Smooth muscle cell (in vitro differentiated cells): ENCODE data around the gene RPE65. TPM values are rescaled to one million over a fixed set of nuclear protein-coding genes. Genes with fewer than 3 reads are reported as not detected.

Source experiments
- DNase-seq: peaks from one replicate; lab custom pipeline; 2025; ENCODE audit not compliant: unreplicated experiment; lab: John Stamatoyannopoulos, UW
- H2AFZ ChIP-seq: fragments of 200-600 bp; sonication (generic); 2 replicates; pipeline ENCODE4 v1.6.0; 2016; ENCODE audit warnings: antibody characterized with exemption, low read depth, mild to moderate bottlenecking
- H3F3A ChIP-seq: fragments of 200-600 bp; sonication (generic); 2 replicates; pipeline ENCODE4 v1.6.0; 2017; ENCODE audit warnings: antibody characterized with exemption, low read depth
- H3K27ac ChIP-seq: fragments of 200-600 bp; sonication (generic); 2 replicates; pipeline ENCODE4 v1.5.1; 2016; ENCODE audit warnings: low read depth, mild to moderate bottlenecking
- H3K27me3 ChIP-seq: fragments of 200-600 bp; sonication (generic); 2 replicates; pipeline ENCODE4 v1.6.1; 2016; ENCODE audit warnings: low read depth, mild to moderate bottlenecking
- H3K36me3 ChIP-seq: fragments of 200-600 bp; sonication (generic); 2 replicates; pipeline ENCODE4 v1.5.1; 2016; ENCODE audit warnings: low read depth
- H3K4me1 ChIP-seq: fragments of 200-600 bp; sonication (generic); 2 replicates; pipeline ENCODE4 v1.5.1; 2016; ENCODE audit warnings: low read depth
- H3K4me2 ChIP-seq: fragments of 200-600 bp; sonication (generic); 2 replicates; pipeline ENCODE4 v1.6.0; 2016; ENCODE audit warnings: mild to moderate bottlenecking
- H3K4me3 ChIP-seq: fragments of 200-600 bp; sonication (generic); 2 replicates; pipeline ENCODE4 v1.5.1; 2016; ENCODE audit warnings: mild to moderate bottlenecking
- H3K79me2 ChIP-seq: fragments of 200-600 bp; sonication (generic); 2 replicates; pipeline ENCODE4 v1.6.0; 2016; ENCODE audit warnings: low read depth, mild to moderate bottlenecking
- H3K9ac ChIP-seq: fragments of 200-600 bp; sonication (generic); 2 replicates; pipeline ENCODE4 v1.6.0; 2016; ENCODE audit warnings: low read depth
- H3K9me3 ChIP-seq: fragments of 200-600 bp; sonication (generic); replicated peaks from 2 replicates; pipeline ENCODE4 v1.5.1; 2016; ENCODE audit warnings: low read depth
- H4K20me1 ChIP-seq: fragments of 200-600 bp; sonication (generic); 2 replicates; pipeline ENCODE4 v1.6.0; 2016; ENCODE audit warnings: low read depth
- CTCF ChIP-seq: fragments of 200-600 bp; sonication (generic); IDR thresholded peaks from 2 replicates; pipeline ENCODE4 v1.5.1; 2017; ENCODE audit warnings: borderline replicate concordance, mild to moderate bottlenecking, antibody characterized with exemption; ENCODE audit not compliant: insufficient read depth, poor library complexity, severe bottlenecking
- WGBS: methylation state at CpG from one replicate; pipeline ENCODE4 v1.1.7; 2016; ENCODE audit warnings: low lambda C conversion rate; 5-methylcytosine and 5-hydroxymethylcytosine counted together
- polyA plus RNA-seq: library from polyadenylated mRNA; unstranded; fragments of >200 nt; fragmentation: Nextera tagmentation; extraction: Ambion mirVana; gene quantifications from 2 replicates; pipeline ENCODE4 v1.2.1, GENCODE V29; 2016
- total RNA-seq: library from RNA; depleted of rRNA; stranded (reverse); fragments of >200 nt; gene quantifications from 2 replicates; pipeline ENCODE4 v1.2.3, GENCODE V29; 2014

Gene RPE65
- total and polyA plus RNA-seq, 2 experiments from 2014 or later = not detected

- peaks cover 18% of the 10 kb centered on the region for H3K27me3 ChIP-seq
- H3K4me2 ChIP-seq = no peak overlapping the region
- no peaks in the 10 kb centered on the region for H3K9me3 ChIP-seq
- H3K4me1 ChIP-seq = no peaks in the 10 kb centered on the region
- no peak for DNase-seq
- H3K4me3 ChIP-seq = no peak overlapping the region
- no peak for TF ChIP-seq CTCF
- no peaks in the 10 kb centered on the region for H3K36me3 ChIP-seq
- H3K79me2 ChIP-seq = no peaks in the 10 kb centered on the region
- no peak overlapping the region for H3K27ac ChIP-seq
- H3K9ac ChIP-seq = no peak overlapping the region
- H4K20me1 ChIP-seq = no peaks in the 10 kb centered on the region
- no peaks in the 10 kb centered on the region for H3F3A ChIP-seq
- 77% methylated on average over 3 of the region's 3 CpGs for WGBS
- no peak overlapping the region for H2AFZ ChIP-seq
Measured at GRCh38 chr1:68438310-68438709, 11.4 kb downstream of the RPE65 start.

GRCh38 chr1:68433395-68433794 lies 16.4 kb downstream of the RPE65 start:
- H3K27me3 ChIP-seq = peaks cover 6% of the 10 kb centered on the region
- no peak overlapping the region for H3K4me2 ChIP-seq
- no peaks in the 10 kb centered on the region for H3F3A ChIP-seq
- no peak for DNase-seq
- no peaks in the 10 kb centered on the region for H3K9me3 ChIP-seq
- no peaks in the 10 kb centered on the region for H4K20me1 ChIP-seq
- H3K79me2 ChIP-seq = no peaks in the 10 kb centered on the region
- H3K4me1 ChIP-seq = no peaks in the 10 kb centered on the region
- H3K9ac ChIP-seq = no peak overlapping the region
- H3K27ac ChIP-seq = no peak overlapping the region
- H3K4me3 ChIP-seq = no peak overlapping the region
- TF ChIP-seq CTCF = no peak
- no peak overlapping the region for H2AFZ ChIP-seq
- no peaks in the 10 kb centered on the region for H3K36me3 ChIP-seq
- WGBS = 73% methylated on average over 2 of the region's 2 CpGs

GRCh38 chr1:68431076-68431475 lies 18.7 kb downstream of the RPE65 start:
- Histone ChIP-seq H3K27ac (no peak overlapping the region), H3K27me3 (no peaks in the 10 kb centered on the region), H3F3A (no peaks in the 10 kb centered on the region), H2AFZ (no peak overlapping the region), H4K20me1 (no peaks in the 10 kb centered on the region), H3K36me3 (no peaks in the 10 kb centered on the region), H3K4me2 (no peak overlapping the region), H3K4me1 (no peaks in the 10 kb centered on the region), H3K9me3 (no peaks in the 10 kb centered on the region), H3K4me3 (no peak overlapping the region), H3K79me2 (no peaks in the 10 kb centered on the region), H3K9ac (no peak overlapping the region)
- DNase-seq = no peak
- no peak for TF ChIP-seq CTCF
- WGBS = 93% methylated on average over 3 of the region's 3 CpGs

- Histone ChIP-seq H3F3A (no peaks in the 10 kb centered on the region), H3K79me2 (no peaks in the 10 kb centered on the region), H3K9ac (no peak overlapping the region), H2AFZ (no peak overlapping the region), H3K27ac (no peak overlapping the region), H3K4me3 (no peak overlapping the region), H3K9me3 (no peaks in the 10 kb centered on the region), H3K36me3 (no peaks in the 10 kb centered on the region), H4K20me1 (no peaks in the 10 kb centered on the region), H3K4me2 (no peak overlapping the region), H3K4me1 (no peaks in the 10 kb centered on the region), H3K27me3 (no peaks in the 10 kb centered on the region)
- no peak for TF ChIP-seq CTCF
- DNase-seq = no peak
- WGBS = 95% methylated on average over 4 of the region's 4 CpGs
Measured at GRCh38 chr1:68429233-68429808, 20.4 kb downstream of the RPE65 start.
